LNCAP (cell line): Measurements from ENCODE around the gene PEAK1.

Experiments used
- CTCF ChIP-seq: fragments of 450-650 bp; IDR thresholded peaks from 2 replicates; pipeline ENCODE4 v1.5.1; 2017; ENCODE audit warnings: mild to moderate bottlenecking

Gene PEAK1

GRCh38 chr15:77415450-77416147 is 4.3 kb downstream of the PEAK1 start:
- TF ChIP-seq CTCF, result no peak

- TF ChIP-seq CTCF, result no peak
Measured at GRCh38 chr15:77414789-77415442, 5.0 kb downstream of the PEAK1 start.

- no peak for TF ChIP-seq CTCF
Measured at GRCh38 chr15:77413699-77414349, 6.1 kb downstream of the PEAK1 start.

- TF ChIP-seq CTCF, result no peak
Measured at GRCh38 chr15:77412972-77413698, 6.8 kb downstream of the PEAK1 start.

- no peak for TF ChIP-seq CTCF
Measured at GRCh38 chr15:77411619-77411976, 8.3 kb downstream of the PEAK1 start.

GRCh38 chr15:77410701-77411618 is 8.9 kb downstream of the PEAK1 start:
- TF ChIP-seq CTCF, result no peak
